Renal pelvis (tissue), 4 donors: ENCODE data around the gene ADAMTS2. TPM values are rescaled to one million over a fixed set of nuclear protein-coding genes. Genes with fewer than 3 reads are reported as not detected.

ENCODE experiments used
- DNase-seq: peaks from one replicate; pipeline ENCODE4 v3.0.0-alpha.2; 2013
- polyA plus RNA-seq, 3 donors: library from polyadenylated mRNA; unstranded; fragments of 120-200 nt; gene quantifications; one replicate each; pipeline ENCODE4 v1.2.1, GENCODE V29; 2013; ENCODE audit not compliant: insufficient read length in 3 of 3

The ADAMTS2 gene
- polyA plus RNA-seq, 3 donors, result 10.6 to 11.7 (median 11.3) TPM

DNA sequence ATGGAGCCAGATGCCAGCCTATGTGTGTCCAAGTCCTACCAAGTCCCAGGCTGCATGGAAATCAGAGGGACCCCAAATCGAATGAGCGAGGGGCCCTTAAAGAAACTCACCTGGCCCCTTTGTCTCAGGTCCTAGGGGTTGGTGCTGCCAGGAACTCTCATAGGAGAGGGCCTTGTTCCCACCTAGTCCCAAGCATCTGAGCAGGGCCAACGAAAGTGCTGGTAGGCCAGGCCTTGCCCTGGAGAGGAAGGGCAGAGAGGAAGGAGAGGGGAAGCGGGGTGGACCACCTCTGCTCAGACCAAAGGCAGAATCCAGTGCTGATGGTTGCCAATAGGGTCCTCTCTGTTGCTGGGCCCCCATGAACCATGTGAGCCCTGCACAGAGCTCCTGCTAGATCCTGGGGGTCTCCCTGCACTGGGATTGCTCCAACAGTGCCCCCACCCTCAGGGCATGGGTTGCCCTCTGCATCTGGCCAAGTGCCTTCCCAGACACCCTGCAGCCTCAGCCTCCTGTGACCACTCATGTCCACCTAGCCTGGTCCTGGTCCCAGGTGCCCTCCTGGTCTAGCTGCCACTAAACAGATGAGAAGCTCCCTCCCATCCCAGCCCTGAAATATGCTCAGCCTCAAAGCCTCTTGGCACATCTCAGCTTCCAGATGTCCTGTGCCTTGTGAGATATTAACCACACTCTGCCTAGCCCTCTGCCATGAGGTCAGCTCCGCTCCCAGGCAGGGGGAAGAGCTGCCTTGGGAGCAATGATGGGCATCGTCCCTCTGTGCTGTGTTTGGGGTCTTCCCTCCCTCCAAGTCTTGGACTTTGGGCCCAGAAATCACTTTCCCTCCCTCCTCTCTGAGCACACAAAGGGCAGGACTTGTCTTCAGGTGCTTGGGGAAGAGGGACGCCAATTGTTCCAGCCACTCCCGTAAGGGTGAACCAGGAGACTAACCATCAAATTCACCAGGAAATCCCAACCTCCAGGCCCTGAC is 109.6 kb downstream of the ADAMTS2 start:
- DNase-seq, result no peak

- no peak for DNase-seq
Observed at GRCh38 chr5:179234563-179235135, 110.6 kb downstream of the ADAMTS2 start.

DNA sequence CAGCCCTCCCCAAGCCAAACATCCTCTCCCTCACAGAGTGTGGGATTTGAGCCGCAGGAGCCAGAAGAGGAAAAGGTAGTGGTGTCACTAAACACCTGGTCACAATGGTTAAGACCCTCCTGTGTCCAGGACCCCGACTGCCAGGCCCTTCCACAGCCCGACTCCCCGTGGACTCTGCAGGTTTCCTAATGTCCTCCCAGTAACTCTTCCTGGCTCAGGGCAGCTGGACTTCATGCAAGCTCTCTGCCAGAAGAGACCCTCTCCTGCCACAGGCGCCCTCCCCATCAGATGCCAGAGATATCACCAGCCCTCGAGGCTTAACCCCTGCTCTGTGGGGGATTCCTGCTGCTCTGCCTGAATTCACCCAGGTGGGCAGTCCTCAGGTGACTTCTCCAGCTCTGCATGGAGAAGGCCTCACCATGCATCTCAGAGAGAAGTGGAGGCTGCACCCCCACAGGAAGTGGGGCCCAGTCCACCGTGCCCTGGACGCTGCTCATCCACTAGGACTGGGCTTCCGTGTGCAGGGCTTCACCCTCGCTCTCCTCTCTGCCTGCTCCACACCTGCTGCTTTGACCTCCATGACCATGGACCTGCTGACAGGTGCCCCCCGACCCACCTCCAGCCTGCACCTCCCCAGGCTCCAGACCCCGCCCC is 111.2 kb downstream of the ADAMTS2 start:
- no peak for DNase-seq

DNA sequence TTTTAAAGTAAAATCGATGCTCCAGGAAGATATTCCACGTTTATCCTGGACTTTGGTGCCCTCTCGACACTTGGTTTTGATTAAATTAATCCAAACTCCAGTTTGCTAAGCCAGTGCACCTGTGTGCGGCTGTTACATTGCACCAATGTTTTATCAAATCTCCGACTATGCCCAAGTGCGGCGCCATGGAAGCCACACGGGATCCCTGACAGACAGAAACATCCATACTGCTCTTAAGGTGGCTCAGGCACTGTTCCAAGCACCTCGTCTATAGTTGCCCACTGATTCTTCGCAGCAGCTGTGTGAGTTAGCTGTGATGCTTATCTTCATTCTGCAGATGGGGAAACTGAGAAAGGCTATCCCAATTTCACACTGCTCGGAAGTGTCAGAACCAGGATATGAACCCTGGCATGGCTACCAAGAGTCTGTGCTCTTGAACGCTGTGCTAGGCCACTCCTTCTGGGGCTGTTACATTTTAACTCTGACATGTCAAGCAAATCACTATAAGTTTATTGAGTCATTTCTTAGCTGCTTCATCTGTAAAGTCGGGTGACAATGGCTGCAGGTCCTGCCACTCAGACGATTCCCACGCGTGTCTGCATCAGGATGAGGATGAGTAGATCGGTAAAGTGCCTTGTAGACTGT is 113.0 kb downstream of the ADAMTS2 start:
- DNase-seq, result no peak

GRCh38 chr5:179231309-179231708 is 114.0 kb downstream of the ADAMTS2 start:
- no peak for DNase-seq

DNA sequence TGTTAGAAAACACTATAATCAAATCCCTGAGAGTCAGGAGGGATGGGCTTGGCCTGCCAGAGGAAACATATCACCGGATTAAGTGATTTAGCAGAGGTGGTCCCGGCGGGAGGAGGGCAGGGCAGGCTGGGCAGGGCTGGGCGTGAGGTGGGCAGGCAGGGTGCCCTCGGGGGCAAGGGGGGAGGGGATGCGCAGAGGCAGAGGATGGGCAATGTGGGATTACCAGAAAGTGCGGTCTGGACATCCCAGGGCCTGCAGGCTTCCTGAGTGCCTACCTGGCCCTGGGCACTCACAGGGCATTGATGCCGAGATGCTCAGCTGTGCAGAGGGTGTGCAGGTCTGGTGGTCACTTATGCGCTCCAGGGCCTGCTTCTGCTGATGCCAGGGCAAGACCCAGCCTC is 115.2 kb downstream of the ADAMTS2 start:
- no peak for DNase-seq

DNA sequence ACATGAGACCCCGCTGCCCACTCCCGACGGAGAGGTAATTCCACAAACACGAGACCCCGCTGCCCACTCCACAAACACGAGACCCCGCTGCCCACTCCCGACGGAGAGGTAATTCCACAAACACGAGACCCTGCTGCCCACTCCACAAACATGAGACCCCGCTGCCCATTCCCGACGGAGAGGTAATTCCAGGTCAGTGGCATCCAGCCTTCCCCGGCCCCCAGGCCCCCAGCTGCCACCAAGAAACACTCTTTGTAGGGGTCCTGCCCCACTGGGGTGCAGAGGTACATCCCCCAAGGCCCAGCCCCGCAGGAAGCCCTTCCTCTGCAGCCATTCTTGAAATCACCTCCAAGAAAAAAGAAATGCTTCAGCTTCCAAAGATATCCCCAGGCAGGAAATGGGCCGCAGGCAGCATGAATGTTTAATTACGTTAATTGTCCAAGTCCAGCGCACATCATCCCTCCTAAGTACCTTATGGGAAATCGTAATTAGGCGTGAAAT is 115.9 kb downstream of the ADAMTS2 start:
- DNase-seq, result no peak

DNA sequence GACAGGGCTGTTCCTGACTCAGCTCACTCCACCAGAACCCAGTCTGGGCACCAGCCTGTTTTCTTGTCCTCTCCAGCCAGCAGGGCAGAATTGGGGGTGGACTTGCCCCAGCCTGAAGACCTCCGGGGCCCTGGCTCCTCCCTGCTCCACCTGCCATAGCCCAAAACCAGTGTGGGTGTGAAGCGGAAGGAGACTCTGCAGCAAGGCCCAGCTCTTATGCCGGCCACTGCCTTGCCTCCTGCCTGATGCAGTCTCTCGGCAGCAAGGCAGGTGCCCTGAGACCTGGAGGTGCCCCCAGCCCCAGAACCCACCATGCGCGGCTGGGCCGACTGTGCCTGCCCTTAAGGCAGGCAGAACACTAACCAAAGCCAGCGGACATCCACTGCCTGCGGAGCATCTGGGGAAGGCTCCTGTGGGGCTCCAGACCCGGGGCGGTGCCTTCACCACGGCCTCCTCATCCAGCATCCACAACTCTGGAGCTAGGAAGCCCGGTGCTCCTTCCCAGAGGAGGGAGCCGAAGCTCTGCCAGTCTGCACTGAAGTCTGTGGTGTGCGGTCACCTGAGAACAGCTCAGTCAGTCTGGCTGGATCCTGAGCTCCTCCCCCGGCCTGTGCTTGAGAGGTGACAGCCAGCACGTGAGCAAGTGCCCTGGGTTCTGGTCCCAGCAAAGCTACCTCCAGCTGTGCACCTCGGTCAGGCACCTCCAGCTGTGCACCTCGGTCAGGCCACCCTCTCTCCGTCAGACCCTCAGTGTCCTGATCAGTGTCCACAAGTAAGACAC is 116.7 kb downstream of the ADAMTS2 start:
- DNase-seq, result peak; percentile 33

DNA sequence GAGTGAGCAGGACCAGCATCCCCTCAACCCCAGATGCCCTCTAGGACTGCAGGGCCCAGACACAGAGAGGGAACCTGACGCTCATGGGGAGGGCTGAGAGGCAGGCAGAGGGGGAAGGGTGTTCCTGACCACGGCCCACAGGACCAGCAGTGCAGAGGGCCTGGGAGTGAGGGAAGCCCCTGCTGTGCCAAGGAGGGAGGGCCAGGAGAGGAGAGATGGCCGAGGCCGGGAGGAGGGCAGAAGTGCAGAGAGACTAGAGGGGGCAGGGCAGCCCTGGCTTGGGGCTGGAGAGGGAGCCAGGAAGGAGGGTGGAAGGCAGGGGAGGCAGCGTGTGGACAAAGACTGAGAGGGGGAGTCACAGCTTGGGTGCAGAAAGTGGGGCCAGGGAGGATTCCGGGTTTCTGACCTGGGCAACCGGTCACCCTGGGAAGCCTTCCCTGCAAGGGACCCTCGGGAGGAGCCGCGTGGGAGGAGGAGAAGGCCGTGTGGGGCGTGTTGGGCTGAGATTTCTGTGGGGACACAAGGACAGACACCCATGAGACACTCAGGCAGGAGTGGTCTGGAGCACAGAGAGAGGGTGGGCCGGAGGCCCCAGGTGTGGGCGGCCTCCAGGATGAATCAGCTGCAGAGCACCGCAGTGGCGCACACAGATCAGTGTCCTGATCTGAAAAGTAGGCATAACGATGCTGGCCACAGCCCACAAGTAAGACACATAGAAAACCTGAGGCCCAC is 117.5 kb downstream of the ADAMTS2 start:
- no peak for DNase-seq

DNA sequence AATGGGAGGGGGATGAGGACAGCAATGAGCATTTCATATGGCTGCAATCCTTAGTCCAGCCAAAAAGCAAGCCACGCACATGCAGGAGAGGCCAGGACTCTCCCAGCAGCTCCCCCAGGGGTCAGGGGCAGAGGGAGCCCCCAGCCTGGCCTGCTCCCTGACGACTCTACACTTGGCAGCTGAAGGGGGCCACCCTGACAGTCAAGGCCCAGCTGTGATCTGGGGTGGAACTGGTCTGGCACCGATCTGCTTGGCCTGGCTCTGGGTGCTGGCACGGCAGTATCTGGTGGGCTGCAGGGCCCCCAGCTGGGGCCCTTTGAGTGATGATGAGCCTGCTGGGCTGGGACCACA is 118.1 kb downstream of the ADAMTS2 start:
- no peak for DNase-seq

DNA sequence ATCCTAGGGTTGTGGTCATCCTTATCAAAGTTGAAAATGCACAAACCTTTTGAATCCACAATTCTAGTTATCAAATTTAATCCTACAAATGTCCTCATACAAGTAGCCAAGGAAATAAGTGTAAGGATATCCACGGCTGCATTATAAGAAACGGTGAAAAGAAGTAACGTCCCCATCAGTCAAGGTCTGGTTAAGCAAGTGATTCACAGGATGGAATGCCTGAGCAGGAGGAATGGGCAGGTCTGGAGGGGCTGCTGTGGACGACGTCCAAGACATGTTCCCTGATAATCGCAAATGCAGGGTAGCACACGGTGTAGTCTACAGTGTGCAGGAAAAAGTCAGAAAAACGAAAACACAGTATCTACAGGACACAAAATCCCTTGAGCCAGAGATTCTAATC is 118.6 kb downstream of the ADAMTS2 start:
- DNase-seq, result no peak

DNA sequence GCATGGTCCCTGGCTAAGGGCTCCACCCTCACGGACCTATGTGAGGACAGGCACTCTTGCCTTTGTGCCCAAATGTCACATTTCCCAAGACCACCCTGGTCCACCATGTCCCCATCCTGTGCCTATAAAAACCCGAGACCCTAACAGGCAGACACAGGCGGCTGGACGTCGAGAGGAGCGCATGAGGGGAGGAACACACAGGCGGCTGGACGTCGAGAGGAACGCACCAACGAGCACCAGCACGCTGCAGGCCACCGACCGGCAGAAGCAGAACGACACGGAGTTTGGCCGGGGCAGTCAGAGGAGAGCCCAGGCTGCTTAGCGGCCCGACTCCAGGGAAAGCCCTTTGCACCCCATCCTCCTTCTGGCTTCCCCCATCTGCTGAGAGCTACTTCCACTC is 119.9 kb downstream of the ADAMTS2 start:
- DNase-seq, result no peak

- DNase-seq, result no peak
Observed at GRCh38 chr5:179224741-179225140, 120.5 kb downstream of the ADAMTS2 start.

GRCh38 chr5:179223961-179224360 is 121.3 kb downstream of the ADAMTS2 start:
- DNase-seq, result no peak

- DNase-seq, result no peak
Observed at GRCh38 chr5:179223528-179223927, 121.7 kb downstream of the ADAMTS2 start.

DNA sequence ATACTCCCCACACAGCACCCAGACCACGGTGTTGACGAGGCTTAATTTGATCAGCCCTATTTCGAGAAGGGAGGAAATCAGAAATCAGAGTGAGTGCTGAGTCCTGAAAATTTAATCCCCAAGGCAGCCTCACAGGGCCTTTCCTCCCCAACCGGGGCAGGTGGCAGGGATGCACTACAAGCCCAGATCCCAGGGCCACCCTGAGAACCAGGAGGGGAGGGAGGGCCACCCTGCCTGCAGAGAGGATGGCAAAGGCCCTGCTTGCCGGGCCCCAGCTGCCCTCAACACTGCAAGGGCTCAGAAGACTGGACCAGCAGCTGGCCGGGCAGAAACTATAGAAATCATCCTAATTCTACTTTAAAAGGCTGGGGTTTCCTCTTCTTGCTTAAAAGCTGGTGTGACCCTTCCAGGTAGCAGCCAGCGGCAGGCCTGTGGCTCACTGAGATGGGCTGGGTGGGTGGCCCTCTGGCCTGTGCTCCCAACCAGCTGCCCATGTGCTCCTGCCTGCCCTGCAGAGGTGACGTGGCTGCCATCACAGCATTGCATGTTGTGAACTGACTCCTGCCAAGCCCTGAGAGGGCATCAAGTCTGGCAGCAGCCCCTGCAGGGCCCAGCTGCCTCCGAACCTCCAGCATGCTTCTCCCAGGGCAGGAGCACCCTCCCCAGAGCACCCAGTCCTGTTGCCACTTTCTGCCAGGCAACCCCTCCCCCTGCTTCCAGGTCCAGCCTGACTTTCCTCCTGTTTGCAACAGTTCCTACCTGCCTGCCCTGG is 122.8 kb downstream of the ADAMTS2 start:
- DNase-seq, result no peak

DNA sequence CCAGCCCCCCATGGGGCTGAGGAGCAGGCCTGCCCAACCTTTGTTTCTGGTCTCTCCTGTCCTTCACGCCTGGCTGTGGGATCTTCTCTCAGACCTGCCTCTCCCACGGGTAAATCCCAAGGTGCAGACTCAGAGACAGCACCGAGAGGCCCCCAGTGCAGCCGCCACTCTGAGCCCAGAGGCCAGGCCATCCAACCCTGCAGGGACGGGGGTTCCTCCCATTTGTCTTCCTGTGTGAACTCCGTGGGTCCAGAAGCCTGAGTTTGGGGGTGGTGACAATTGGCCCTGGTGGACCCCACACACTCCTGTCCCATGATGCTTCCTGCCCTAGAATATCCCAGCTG is 123.4 kb downstream of the ADAMTS2 start:
- DNase-seq, result no peak

DNA sequence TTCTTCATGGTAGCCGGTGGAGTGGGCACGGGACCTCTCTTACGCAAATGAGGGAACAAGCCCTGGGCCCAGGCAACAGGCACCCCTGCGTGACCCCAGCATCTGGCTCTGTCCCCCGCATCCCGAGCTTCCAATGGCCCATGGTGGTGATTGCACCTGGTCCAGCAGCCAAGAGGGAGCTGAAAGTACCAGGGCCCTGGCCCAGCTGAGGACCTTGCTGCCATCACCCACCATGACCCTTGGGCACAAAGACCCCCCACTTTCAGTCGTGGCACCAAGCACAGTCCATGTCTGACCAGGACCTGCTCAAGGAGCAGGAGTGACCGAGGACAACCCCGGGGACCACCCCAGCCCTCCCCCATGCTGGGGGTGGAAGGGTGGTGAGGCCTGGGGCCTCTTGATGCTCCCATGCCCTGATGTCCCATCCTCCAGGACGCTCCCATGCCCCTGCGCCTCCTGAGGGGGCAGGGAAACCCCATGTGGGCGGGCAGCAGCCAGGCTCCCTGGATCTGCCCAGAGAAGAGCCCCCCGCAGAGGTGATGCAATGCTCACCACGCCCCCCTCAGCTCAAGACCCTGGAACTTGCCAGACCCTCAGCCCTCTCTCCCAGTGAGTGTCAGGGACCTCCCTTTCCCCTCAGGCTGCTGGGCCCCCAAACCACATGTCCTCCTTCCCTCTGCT is 123.9 kb downstream of the ADAMTS2 start:
- DNase-seq, result no peak

- DNase-seq, result no peak
Observed at GRCh38 chr5:179220716-179221115, 124.5 kb downstream of the ADAMTS2 start.
